HCT116 (cell line): ENCODE measurements around the gene ELFN1.

ENCODE experiments used
- EZH2 ChIP-seq: fragments of 200-600 bp; sonication (generic); IDR thresholded peaks from 2 replicates; pipeline ENCODE4 v1.6.1; 2017; ENCODE audit warnings: antibody characterized with exemption, mixed run types
- EZH2phosphoT487 ChIP-seq: fragments of 200-600 bp; IDR thresholded peaks from 2 replicates; pipeline ENCODE4 v1.6.1; 2018; ENCODE audit warnings: antibody characterized with exemption, borderline replicate concordance
- TCF7L2 ChIP-seq: IDR thresholded peaks from 2 replicates; pipeline ENCODE4 v1.7.0; 2011; ENCODE audit warnings: borderline replicate concordance, inconsistent platforms; ENCODE audit not compliant: insufficient read depth, insufficient read length; ENCODE audit errors: extremely low read depth
- TF ChIP-seq, protein P1 (sequence below): IDR thresholded peaks from 2 replicates; pipeline ENCODE4 v1.6.1; 2012
- TF ChIP-seq, protein P2 (sequence below): IDR thresholded peaks from 2 replicates; pipeline ENCODE4 v1.6.1; 2011; ENCODE audit warnings: mild to moderate bottlenecking, low read length, moderate library complexity; ENCODE audit not compliant: insufficient replicate concordance; ENCODE audit errors: extremely low read depth
- TF ChIP-seq, protein P3 (sequence below), 3 experiments: fragments of 200-600 bp in 1 of 3; sonication (generic) in 1 of 3; IDR thresholded peaks in 2 of 3; conservative IDR thresholded peaks in 1 of 3; 2 replicates each; pipeline ENCODE4 v1.5.1; 2012 to 2017; ENCODE audit warnings: low read depth in 2 of 3, low read length in 2 of 3, antibody characterized with exemption in 1 of 3, borderline replicate concordance in 1 of 3, control low read depth in 1 of 3, mild to moderate bottlenecking in 1 of 3, mixed read lengths in 1 of 3, mixed run types in 1 of 3, moderate library complexity in 1 of 3; ENCODE audit not compliant: insufficient read depth in 1 of 3

DNA sequence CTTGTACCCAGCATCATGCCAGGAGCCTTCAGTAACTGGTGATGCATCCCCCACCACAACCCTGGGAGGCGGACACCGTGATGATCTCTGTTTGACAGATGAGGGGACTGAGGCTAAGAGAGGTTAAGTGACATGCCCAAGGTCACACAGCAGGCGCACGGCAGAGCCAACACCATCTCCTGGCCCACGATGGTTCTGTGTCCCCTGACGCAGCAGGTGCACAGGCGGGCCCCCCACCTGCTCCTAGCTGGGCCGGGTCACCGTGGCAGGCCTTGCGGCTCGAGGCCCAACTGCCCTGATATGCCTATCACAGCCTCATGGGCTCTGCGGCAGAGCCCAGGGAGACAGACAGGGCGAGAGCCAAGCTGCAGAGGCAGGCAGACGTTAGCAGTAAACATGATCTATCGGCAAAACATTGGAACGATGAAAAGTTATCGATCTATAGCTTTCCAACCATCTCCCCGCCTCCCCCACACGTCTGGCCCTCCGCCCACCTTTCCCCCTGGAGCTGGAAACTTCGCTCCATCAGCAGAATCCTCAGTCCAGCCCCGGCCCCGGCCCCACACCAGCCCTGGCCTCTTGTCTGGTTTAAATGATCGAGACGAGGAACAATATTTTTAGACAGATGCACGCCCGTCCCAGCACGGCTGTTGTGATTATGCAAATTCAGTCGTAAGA, 65.9 kb downstream of the ELFN1 start:
- TF ChIP-seq, protein P1, sequence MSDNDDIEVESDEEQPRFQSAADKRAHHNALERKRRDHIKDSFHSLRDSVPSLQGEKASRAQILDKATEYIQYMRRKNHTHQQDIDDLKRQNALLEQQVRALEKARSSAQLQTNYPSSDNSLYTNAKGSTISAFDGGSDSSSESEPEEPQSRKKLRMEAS, result no peak
- TF ChIP-seq EZH2phosphoT487, result no peak
- TF ChIP-seq, protein P2, sequence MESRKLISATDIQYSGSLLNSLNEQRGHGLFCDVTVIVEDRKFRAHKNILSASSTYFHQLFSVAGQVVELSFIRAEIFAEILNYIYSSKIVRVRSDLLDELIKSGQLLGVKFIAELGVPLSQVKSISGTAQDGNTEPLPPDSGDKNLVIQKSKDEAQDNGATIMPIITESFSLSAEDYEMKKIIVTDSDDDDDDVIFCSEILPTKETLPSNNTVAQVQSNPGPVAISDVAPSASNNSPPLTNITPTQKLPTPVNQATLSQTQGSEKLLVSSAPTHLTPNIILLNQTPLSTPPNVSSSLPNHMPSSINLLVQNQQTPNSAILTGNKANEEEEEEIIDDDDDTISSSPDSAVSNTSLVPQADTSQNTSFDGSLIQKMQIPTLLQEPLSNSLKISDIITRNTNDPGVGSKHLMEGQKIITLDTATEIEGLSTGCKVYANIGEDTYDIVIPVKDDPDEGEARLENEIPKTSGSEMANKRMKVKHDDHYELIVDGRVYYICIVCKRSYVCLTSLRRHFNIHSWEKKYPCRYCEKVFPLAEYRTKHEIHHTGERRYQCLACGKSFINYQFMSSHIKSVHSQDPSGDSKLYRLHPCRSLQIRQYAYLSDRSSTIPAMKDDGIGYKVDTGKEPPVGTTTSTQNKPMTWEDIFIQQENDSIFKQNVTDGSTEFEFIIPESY, result no peak
- TF ChIP-seq TCF7L2, result no peak
- TF ChIP-seq EZH2, result no peak
- TF ChIP-seq, protein P3, sequence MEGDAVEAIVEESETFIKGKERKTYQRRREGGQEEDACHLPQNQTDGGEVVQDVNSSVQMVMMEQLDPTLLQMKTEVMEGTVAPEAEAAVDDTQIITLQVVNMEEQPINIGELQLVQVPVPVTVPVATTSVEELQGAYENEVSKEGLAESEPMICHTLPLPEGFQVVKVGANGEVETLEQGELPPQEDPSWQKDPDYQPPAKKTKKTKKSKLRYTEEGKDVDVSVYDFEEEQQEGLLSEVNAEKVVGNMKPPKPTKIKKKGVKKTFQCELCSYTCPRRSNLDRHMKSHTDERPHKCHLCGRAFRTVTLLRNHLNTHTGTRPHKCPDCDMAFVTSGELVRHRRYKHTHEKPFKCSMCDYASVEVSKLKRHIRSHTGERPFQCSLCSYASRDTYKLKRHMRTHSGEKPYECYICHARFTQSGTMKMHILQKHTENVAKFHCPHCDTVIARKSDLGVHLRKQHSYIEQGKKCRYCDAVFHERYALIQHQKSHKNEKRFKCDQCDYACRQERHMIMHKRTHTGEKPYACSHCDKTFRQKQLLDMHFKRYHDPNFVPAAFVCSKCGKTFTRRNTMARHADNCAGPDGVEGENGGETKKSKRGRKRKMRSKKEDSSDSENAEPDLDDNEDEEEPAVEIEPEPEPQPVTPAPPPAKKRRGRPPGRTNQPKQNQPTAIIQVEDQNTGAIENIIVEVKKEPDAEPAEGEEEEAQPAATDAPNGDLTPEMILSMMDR (IDR thresholded peaks at IDR 0.05 in 2 of 3, conservative IDR thresholded peaks at IDR 0.05 in 1 of 3; ENCODE audit: borderline replicate concordance in 1 of 3, insufficient read depth in 1 of 3, low read depth in 2 of 3, low read length in 2 of 3), result no peak
